H9 (cell line): ENCODE data around the gene GABBR2. TPM values are rescaled to one million over a fixed set of nuclear protein-coding genes. Genes with fewer than 3 reads are reported as not detected.
A peak's percentile ranks its signal among the peaks of the same experiment; 100 is the strongest.

Experiments used
- DNase-seq: peaks from one replicate; pipeline ENCODE4 v3.0.0-alpha.2; 2017
- H2AFZ ChIP-seq: one replicate; pipeline ENCODE4 v1.6.1; 2013; ENCODE audit warnings: mild to moderate bottlenecking, low read length, control low read depth, moderate library complexity
- H2AK5ac ChIP-seq: 2 replicates; pipeline ENCODE4 v1.6.1; 2013; ENCODE audit warnings: low read length, control low read depth, mixed read lengths; ENCODE audit not compliant: insufficient read length
- H2BK120ac ChIP-seq: one replicate; pipeline ENCODE4 v1.6.1; 2013; ENCODE audit warnings: low read depth, mild to moderate bottlenecking, low read length, control low read depth, inconsistent platforms; ENCODE audit not compliant: poor library complexity, severe bottlenecking
- H2BK12ac ChIP-seq: 2 replicates; pipeline ENCODE4 v1.6.1; 2013; ENCODE audit warnings: low read length, control low read depth, mixed read lengths, low read depth; ENCODE audit not compliant: insufficient read length
- H2BK15ac ChIP-seq: 2 replicates; pipeline ENCODE4 v1.6.1; 2013; ENCODE audit warnings: low read depth, low read length, control low read depth
- H2BK20ac ChIP-seq: one replicate; pipeline ENCODE4 v1.6.1; 2013; ENCODE audit warnings: low read depth, mild to moderate bottlenecking, low read length, control low read depth, inconsistent platforms; ENCODE audit not compliant: poor library complexity, severe bottlenecking
- H2BK5ac ChIP-seq: 2 replicates; pipeline ENCODE4 v1.6.1; 2013; ENCODE audit warnings: low read length, control low read depth, mixed read lengths; ENCODE audit not compliant: insufficient read length
- H3K14ac ChIP-seq: 2 replicates; pipeline ENCODE4 v1.6.1; 2013; ENCODE audit warnings: low read length, control low read depth; ENCODE audit not compliant: insufficient read depth
- H3K18ac ChIP-seq: 2 replicates; pipeline ENCODE4 v1.6.1; 2013; ENCODE audit warnings: low read depth, mild to moderate bottlenecking, mixed read lengths, low read length, control low read depth; ENCODE audit not compliant: insufficient read length
- H3K23ac ChIP-seq: 2 replicates; pipeline ENCODE4 v1.6.1; 2013; ENCODE audit warnings: low read length, control low read depth, mixed read lengths, low read depth; ENCODE audit not compliant: insufficient read length
- H3K23me2 ChIP-seq: 2 replicates; pipeline ENCODE4 v1.6.1; 2013; ENCODE audit warnings: low read depth, mild to moderate bottlenecking, mixed read lengths, low read length, control low read depth; ENCODE audit not compliant: insufficient read length, poor library complexity, severe bottlenecking
- H3K27ac ChIP-seq: 2 replicates; pipeline ENCODE4 v1.5.1; 2013; ENCODE audit warnings: low read length, control low read depth, mixed read lengths, low read depth; ENCODE audit not compliant: insufficient read length
- H3K27me3 ChIP-seq: 2 replicates; pipeline ENCODE4 v1.6.1; 2013; ENCODE audit warnings: low read length, control low read depth, inconsistent platforms; ENCODE audit not compliant: insufficient read depth
- H3K4ac ChIP-seq: 2 replicates; pipeline ENCODE4 v1.6.1; 2013; ENCODE audit warnings: low read depth, mild to moderate bottlenecking, control low read depth, inconsistent platforms, low read length, moderate library complexity
- H3K4me1 ChIP-seq: 2 replicates; pipeline ENCODE4 v1.6.1; 2013; ENCODE audit warnings: low read length, control low read depth, inconsistent platforms; ENCODE audit not compliant: insufficient read depth
- H3K4me2 ChIP-seq: 2 replicates; pipeline ENCODE4 v1.6.1; 2013; ENCODE audit warnings: low read length, control low read depth, mixed read lengths; ENCODE audit not compliant: insufficient read length, insufficient read depth
- H3K56ac ChIP-seq: 2 replicates; pipeline ENCODE4 v1.6.1; 2013; ENCODE audit warnings: low read depth, mild to moderate bottlenecking, mixed read lengths, low read length, control low read depth; ENCODE audit not compliant: insufficient read length
- H3K79me1 ChIP-seq: 2 replicates; pipeline ENCODE4 v1.6.1; 2013; ENCODE audit warnings: low read depth, mild to moderate bottlenecking, moderate library complexity, low read length, control low read depth, inconsistent platforms; ENCODE audit not compliant: insufficient read depth, poor library complexity, severe bottlenecking
- H3K79me2 ChIP-seq: 2 replicates; pipeline ENCODE4 v1.6.1; 2013; ENCODE audit warnings: low read length, control low read depth, inconsistent platforms; ENCODE audit not compliant: insufficient read depth
- H3K9ac ChIP-seq: 2 replicates; pipeline ENCODE4 v1.6.1; 2013; ENCODE audit warnings: low read length, control low read depth, mixed read lengths; ENCODE audit not compliant: insufficient read length; ENCODE audit errors: extremely low read depth
- H3K9me3 ChIP-seq: one replicate; pipeline ENCODE4 v1.6.1; 2013; ENCODE audit warnings: low read depth, low read length, inconsistent platforms; ENCODE audit not compliant: control insufficient read depth
- H3T11ph ChIP-seq: one replicate; pipeline ENCODE4 v1.6.1; 2013; ENCODE audit warnings: mild to moderate bottlenecking, low read length, control low read depth, inconsistent platforms
- H4K20me1 ChIP-seq: one replicate; pipeline ENCODE4 v1.6.1; 2013; ENCODE audit not compliant: control insufficient read depth, insufficient read length, insufficient read depth
- H4K5ac ChIP-seq: 2 replicates; pipeline ENCODE4 v1.6.1; 2013; ENCODE audit warnings: low read depth, mild to moderate bottlenecking, mixed read lengths, low read length, control low read depth; ENCODE audit not compliant: insufficient read length
- H4K8ac ChIP-seq: replicated peaks from 2 replicates; pipeline ENCODE4 v1.6.1; 2013; ENCODE audit warnings: low read length, control low read depth, mixed read lengths, low read depth; ENCODE audit not compliant: insufficient read length
- H4K91ac ChIP-seq: 2 replicates; pipeline ENCODE4 v1.6.1; 2013; ENCODE audit warnings: low read depth, mild to moderate bottlenecking, moderate library complexity, mixed read lengths, low read length, control low read depth; ENCODE audit not compliant: insufficient read length
- H3K27ac Mint-ChIP-seq, 3 experiments: 2 replicates in 2 of 3; 3 replicates in 1 of 3; pipeline ENCODE4 v1.8.0; 2020 to 2021; ENCODE audit warnings: mixed read lengths in 3 of 3, mild to moderate bottlenecking in 1 of 3, moderate library complexity in 1 of 3
- H3K27me3 Mint-ChIP-seq: 2 replicates; pipeline ENCODE4 v1.8.0; 2021; ENCODE audit warnings: low read depth, mild to moderate bottlenecking, moderate library complexity, mixed read lengths
- H3K36me3 Mint-ChIP-seq, 3 experiments: 2 replicates in 2 of 3; 3 replicates in 1 of 3; pipeline ENCODE4 v1.8.0; 2020 to 2021; ENCODE audit warnings: low read depth in 3 of 3, mixed read lengths in 3 of 3; ENCODE audit not compliant: insufficient read depth in 1 of 3
- H3K4me1 Mint-ChIP-seq, 2 experiments: 2 replicates each; pipeline ENCODE4 v1.8.0; 2020; ENCODE audit warnings: mixed read lengths in 2 of 2
- H3K4me3 Mint-ChIP-seq, 2 experiments: 2 replicates in 1 of 2; 3 replicates in 1 of 2; pipeline ENCODE4 v1.8.0; 2020 to 2021; ENCODE audit warnings: mild to moderate bottlenecking in 2 of 2, mixed read lengths in 2 of 2, moderate library complexity in 1 of 2
- H3K9me3 Mint-ChIP-seq, 2 experiments: 2 replicates in 1 of 2; 3 replicates in 1 of 2; pipeline ENCODE4 v1.8.0; 2020; ENCODE audit warnings: mild to moderate bottlenecking in 2 of 2, mixed read lengths in 2 of 2, moderate library complexity in 1 of 2
- CTCF ChIP-seq: fragments of 200-600 bp; sonication (generic); conservative IDR thresholded peaks from 3 replicates; pipeline ENCODE4 v1.8.0; 2021; ENCODE audit warnings: antibody characterized with exemption, mild to moderate bottlenecking
- WGBS: extraction: QIAGEN DNeasy Blood & Tissue Kit; methylation state at CpG from one replicate; pipeline ENCODE4 v1.1.7; 2013; ENCODE audit warnings: missing lambda C conversion rate, low lambda C conversion rate, mixed read lengths; ENCODE audit not compliant: insufficient read length; ENCODE audit errors: extremely low coverage; 5-methylcytosine and 5-hydroxymethylcytosine counted together
- total RNA-seq: library from RNA; stranded (reverse); gene quantifications from 2 replicates; pipeline ENCODE4 v1.2.1, GENCODE V29; 2021

Gene GABBR2
- total RNA-seq, 1 experiment from 2014 or later: 0.66 TPM

- TF ChIP-seq CTCF: no peak
- Mint-ChIP-seq H3K27me3 (no peaks in the 10 kb centered on the region; the same call in 1 of the 2 replicates), H3K9me3 (no peaks in the 10 kb centered on the region), H3K27ac (peak overlapping the region in 1 of 3 experiments; percentile 25; a peak in 3 of 7 replicates), H3K36me3 (peaks cover 20 to 65% (median 48%) of the 10 kb centered on the region in 3 experiments; a peak in 6 of 7 replicates), H3K4me3 (no peak overlapping the region), H3K4me1 (no peaks in the 10 kb centered on the region)
- Histone ChIP-seq H3K4ac (no peak overlapping the region), H3K56ac (no peak overlapping the region), H3K79me1 (no peaks in the 10 kb centered on the region), H2BK15ac (no peak overlapping the region), H3K23me2 (no peaks in the 10 kb centered on the region), H3K27ac (no peak overlapping the region), H3K27me3 (no peaks in the 10 kb centered on the region), H3K9ac (no peak overlapping the region), H4K91ac (no peak overlapping the region), H3K4me2 (no peak overlapping the region), H2AFZ (no peak overlapping the region), H3K18ac (no peak overlapping the region), H2BK12ac (no peak overlapping the region), H2BK5ac (no peak overlapping the region), H3K9me3 (no peaks in the 10 kb centered on the region), H3K14ac (no peak overlapping the region), H2BK120ac (no peak overlapping the region), H4K20me1 (no peaks in the 10 kb centered on the region), H3K23ac (no peak overlapping the region), H2BK20ac (no peak overlapping the region), H4K5ac (no peak overlapping the region), H3K4me1 (no peaks in the 10 kb centered on the region), H4K8ac (no peak overlapping the region), H3T11ph (no peak overlapping the region), H3K79me2 (no peaks in the 10 kb centered on the region), H2AK5ac (no peak overlapping the region)
- no CpG with 5 or more reads among the region's 5 CpGs for WGBS
- DNase-seq: no peak
Observed at GRCh38 chr9:98747476-98747875, 38.7 kb upstream of the GABBR2 start.
